ENCODE measurements around the gene C3orf80.
"Not testable (repeated sequence)": the region's sequence is repeated elsewhere in the genome, so short reads cannot be mapped to it uniquely, and the experiment has no call there.

The C3orf80 gene

GRCh38 chr3:160196511-160197104 lies 28.6 kb upstream of the C3orf80 start:
- Mint-ChIP-seq H3K4me3 (no peak overlapping the region), H3K4me1 (no peaks in the 10 kb centered on the region), H3K27ac (no peak overlapping the region), H3K9me3 (no peaks in the 10 kb centered on the region), H3K36me3 (no peaks in the 10 kb centered on the region)
- no peak for DNase-seq (ENCODE audit: low spot score in 2 of 2)
- ATAC-seq = no peak

- H3K9me3 Mint-ChIP-seq = no peaks in the 10 kb centered on the region
- no peak overlapping the region for H3K4me3 Mint-ChIP-seq
- DNase-seq (ENCODE audit: low spot score in 2 of 2) (no peak), ATAC-seq (no peak)
- H3K36me3 Mint-ChIP-seq = no peaks in the 10 kb centered on the region
- H3K4me1 Mint-ChIP-seq = no peaks in the 10 kb centered on the region
- no peak overlapping the region for H3K27ac Mint-ChIP-seq
These were observed 26.1 kb upstream of the C3orf80 start for GRCh38 chr3:160199108-160199507.

GRCh38 chr3:160200353-160200752 lies 24.9 kb upstream of the C3orf80 start:
- no peak for DNase-seq (ENCODE audit: low spot score in 2 of 2)
- no peak overlapping the region for H3K4me3 Mint-ChIP-seq
- no peaks in the 10 kb centered on the region for H3K4me1 Mint-ChIP-seq
- no peak for ATAC-seq
- no peaks in the 10 kb centered on the region for H3K36me3 Mint-ChIP-seq
- H3K9me3 Mint-ChIP-seq = no peaks in the 10 kb centered on the region
- no peak overlapping the region for H3K27ac Mint-ChIP-seq

- not testable (repeated sequence) for H3K4me3 Mint-ChIP-seq, H3K27ac Mint-ChIP-seq, H3K4me1 Mint-ChIP-seq, ATAC-seq, H3K36me3 Mint-ChIP-seq, H3K9me3 Mint-ChIP-seq
- peak in 1 of 2 donors; percentile 17 for DNase-seq (ENCODE audit: low spot score in 2 of 2)
These were observed 20.7 kb upstream of the C3orf80 start for GRCh38 chr3:160204396-160205011.

GRCh38 chr3:160205606-160206005 lies 19.6 kb upstream of the C3orf80 start:
- no peak overlapping the region for H3K27ac Mint-ChIP-seq
- H3K36me3 Mint-ChIP-seq = no peaks in the 10 kb centered on the region
- no peak overlapping the region for H3K4me3 Mint-ChIP-seq
- no peaks in the 10 kb centered on the region for H3K4me1 Mint-ChIP-seq
- DNase-seq (ENCODE audit: low spot score in 2 of 2) = no peak
- H3K9me3 Mint-ChIP-seq = no peaks in the 10 kb centered on the region
- ATAC-seq = no peak

- H3K36me3 Mint-ChIP-seq = no peaks in the 10 kb centered on the region
- no peak for DNase-seq (ENCODE audit: low spot score in 2 of 2)
- H3K4me3 Mint-ChIP-seq = no peak overlapping the region
- H3K9me3 Mint-ChIP-seq = no peaks in the 10 kb centered on the region
- H3K27ac Mint-ChIP-seq = no peak overlapping the region
- no peaks in the 10 kb centered on the region for H3K4me1 Mint-ChIP-seq
- ATAC-seq = no peak
These were observed 14.9 kb upstream of the C3orf80 start for GRCh38 chr3:160210341-160210740.

- Mint-ChIP-seq H3K27ac (no peak overlapping the region), H3K4me1 (no peaks in the 10 kb centered on the region), H3K9me3 (no peaks in the 10 kb centered on the region), H3K4me3 (no peak overlapping the region), H3K36me3 (no peaks in the 10 kb centered on the region)
- DNase-seq (ENCODE audit: low spot score in 2 of 2) (peak in 1 of 2 donors; percentile 28), ATAC-seq (no peak)
These were observed 14.4 kb upstream of the C3orf80 start for GRCh38 chr3:160210799-160211221.

- no peak overlapping the region for H3K4me3 Mint-ChIP-seq
- no peak for ATAC-seq
- H3K27ac Mint-ChIP-seq = no peak overlapping the region
- H3K4me1 Mint-ChIP-seq = no peaks in the 10 kb centered on the region
- no peaks in the 10 kb centered on the region for H3K9me3 Mint-ChIP-seq
- H3K36me3 Mint-ChIP-seq = no peaks in the 10 kb centered on the region
- DNase-seq (ENCODE audit: low spot score in 2 of 2) = no peak
These were observed 12.0 kb upstream of the C3orf80 start for GRCh38 chr3:160213191-160213590.

GRCh38 chr3:160217675-160218074 lies 7.5 kb upstream of the C3orf80 start:
- Mint-ChIP-seq H3K36me3 (no peaks in the 10 kb centered on the region), H3K9me3 (no peaks in the 10 kb centered on the region), H3K4me1 (no peaks in the 10 kb centered on the region), H3K4me3 (no peak overlapping the region), H3K27ac (no peak overlapping the region)
- no peak for ATAC-seq
- no peak for DNase-seq (ENCODE audit: low spot score in 2 of 2)

- no peaks in the 10 kb centered on the region for H3K4me1 Mint-ChIP-seq
- H3K4me3 Mint-ChIP-seq = no peak overlapping the region
- H3K27ac Mint-ChIP-seq = no peak overlapping the region
- no peaks in the 10 kb centered on the region for H3K9me3 Mint-ChIP-seq
- ATAC-seq (no peak), DNase-seq (ENCODE audit: low spot score in 2 of 2) (no peak)
- no peaks in the 10 kb centered on the region for H3K36me3 Mint-ChIP-seq
These were observed 7.1 kb upstream of the C3orf80 start for GRCh38 chr3:160218136-160218535.

- ATAC-seq (no peak), DNase-seq (ENCODE audit: low spot score in 2 of 2) (no peak)
- H3K36me3 Mint-ChIP-seq = no peaks in the 10 kb centered on the region
- no peak overlapping the region for H3K4me3 Mint-ChIP-seq
- H3K4me1 Mint-ChIP-seq = peaks cover 4% of the 10 kb centered on the region
- no peaks in the 10 kb centered on the region for H3K9me3 Mint-ChIP-seq
- no peak overlapping the region for H3K27ac Mint-ChIP-seq
These were observed 5.2 kb upstream of the C3orf80 start for GRCh38 chr3:160220038-160220437.

- H3K27ac Mint-ChIP-seq = no peak overlapping the region
- ATAC-seq = no peak
- H3K36me3 Mint-ChIP-seq = no peaks in the 10 kb centered on the region
- no peak for DNase-seq (ENCODE audit: low spot score in 2 of 2)
- H3K9me3 Mint-ChIP-seq = no peaks in the 10 kb centered on the region
- H3K4me3 Mint-ChIP-seq = no peak overlapping the region
- H3K4me1 Mint-ChIP-seq = peaks cover 6% of the 10 kb centered on the region
These were observed 4.2 kb upstream of the C3orf80 start for GRCh38 chr3:160221019-160221418.

- ATAC-seq (no peak), DNase-seq (ENCODE audit: low spot score in 2 of 2) (no peak)
- Mint-ChIP-seq H3K9me3 (no peaks in the 10 kb centered on the region), H3K36me3 (no peaks in the 10 kb centered on the region), H3K4me1 (peaks cover 13% of the 10 kb centered on the region), H3K27ac (no peak overlapping the region), H3K4me3 (no peak overlapping the region)
These were observed 966 bp upstream of the C3orf80 start for GRCh38 chr3:160224256-160224655.

GRCh38 chr3:160224811-160225175 lies 429 bp upstream of the C3orf80 start:
- peaks cover 13% of the 10 kb centered on the region for H3K4me1 Mint-ChIP-seq
- peak overlapping the region; percentile 65 for H3K4me3 Mint-ChIP-seq
- no peak overlapping the region for H3K27ac Mint-ChIP-seq
- H3K36me3 Mint-ChIP-seq = no peaks in the 10 kb centered on the region
- ATAC-seq (no peak), DNase-seq (ENCODE audit: low spot score in 2 of 2) (no peak)
- no peaks in the 10 kb centered on the region for H3K9me3 Mint-ChIP-seq

GRCh38 chr3:160226026-160226907 lies 1.0 kb downstream of the C3orf80 start:
- peak; percentile 15 for ATAC-seq
- Mint-ChIP-seq H3K4me1 (peaks cover 13% of the 10 kb centered on the region), H3K27ac (no peak overlapping the region), H3K9me3 (no peaks in the 10 kb centered on the region), H3K36me3 (no peaks in the 10 kb centered on the region), H3K4me3 (peak overlapping the region; percentile 73)
- DNase-seq (ENCODE audit: low spot score in 2 of 2) = no peak

- no peaks in the 10 kb centered on the region for H3K9me3 Mint-ChIP-seq
- H3K4me1 Mint-ChIP-seq = peaks cover 13% of the 10 kb centered on the region
- no peak overlapping the region for H3K4me3 Mint-ChIP-seq
- ATAC-seq (no peak), DNase-seq (ENCODE audit: low spot score in 2 of 2) (no peak)
- H3K36me3 Mint-ChIP-seq = no peaks in the 10 kb centered on the region
- no peak overlapping the region for H3K27ac Mint-ChIP-seq
These were observed 2.2 kb downstream of the C3orf80 start for GRCh38 chr3:160227419-160227818.
